Measurements from ENCODE around the gene SMIM35. TPM values are rescaled to one million over a fixed set of nuclear protein-coding genes. Genes with fewer than 3 reads are reported as not detected.

The SMIM35 gene
- total RNA-seq, 8 experiments from 2014 or later, result 0.09 to 0.52 (median 0.17) TPM; not detected in 3

DNA sequence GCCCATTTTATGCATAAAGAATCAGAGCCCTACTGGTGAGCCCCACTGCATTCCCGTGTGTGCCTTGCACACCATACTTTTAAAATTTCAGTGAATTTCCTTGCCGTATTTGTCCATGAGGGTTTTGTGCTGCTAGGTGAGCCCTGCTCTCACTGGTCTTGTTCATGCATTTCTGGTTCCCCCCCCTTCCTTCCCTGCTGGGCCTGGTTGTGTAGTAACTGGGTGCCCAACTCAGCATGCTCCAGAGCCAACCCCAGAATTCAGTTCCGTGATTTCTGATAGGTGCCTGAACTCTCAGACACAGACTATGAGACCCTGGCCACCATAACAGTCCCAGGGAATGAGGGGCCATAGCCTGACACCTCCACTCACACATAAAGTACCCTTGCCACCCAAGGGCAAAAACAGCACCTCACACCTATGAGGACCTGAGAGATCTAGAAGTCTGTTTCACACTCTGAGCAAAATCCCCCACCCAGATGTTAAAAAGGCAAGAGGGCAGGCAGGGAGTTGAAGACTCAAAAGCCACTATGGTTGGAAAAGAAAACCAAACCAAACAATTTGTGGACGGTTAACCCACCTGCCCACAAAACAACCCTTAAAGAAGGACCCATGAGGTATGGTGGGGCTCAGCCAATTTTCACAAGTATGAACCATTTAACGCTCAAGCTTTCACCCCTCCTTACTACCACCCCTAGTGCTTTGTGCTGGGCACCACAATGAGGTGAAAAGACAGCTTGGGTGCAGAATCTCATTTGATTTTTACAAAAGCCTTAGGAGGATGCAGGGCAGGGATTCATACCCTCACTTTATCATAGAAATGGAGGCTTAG lies 117.4 kb downstream of the SMIM35 start:
- Histone ChIP-seq H3K4me3 (no peak overlapping the region), H3K4me1 (replicated peaks in 1 of 2) (peaks cover 0 to 5% of the 10 kb centered on the region in 2 donors), H3K27ac (no peak overlapping the region)
- in situ Hi-C loops (cut with MboI; ENCODE audit: low pct_unique_long_range_greater_than_20kb in 2 of 9, low sequenced_read_pairs in 9 of 9, unreplicated experiment in 9 of 9), result no loop called here
- ATAC-seq (replicated peaks in 6 of 8), result no peak
- 0 to 100% (median 80%) methylated on average over 1 to 4 of the region's 5 CpGs for WGBS, 10 experiments

DNA sequence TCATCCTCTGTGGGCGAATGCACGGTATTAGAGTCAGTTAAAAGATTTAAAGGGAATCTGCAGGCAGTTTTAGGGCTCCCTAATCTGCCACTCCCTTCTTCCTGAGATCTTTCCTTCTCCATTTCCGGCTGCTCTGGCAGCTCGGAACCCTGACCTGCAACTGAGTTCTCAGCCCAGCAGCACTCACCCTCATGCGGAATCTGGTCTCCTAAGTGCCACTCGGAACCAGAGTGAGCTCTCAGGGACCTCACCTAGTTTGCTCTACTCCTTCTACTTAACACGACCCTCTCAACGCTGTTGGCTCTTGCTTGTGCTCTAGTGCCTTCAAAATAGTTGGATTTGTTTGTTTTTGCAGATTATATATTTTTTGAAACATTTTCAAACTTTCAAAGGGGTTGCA lies 119.9 kb downstream of the SMIM35 start:
- WGBS, 10 experiments, result 30 to 100% (median 65%) methylated on average over 2 to 8 of the region's 8 CpGs; no CpG with 5 or more reads in 1 of the 10 experiments
- no peak overlapping the region for H3K27ac ChIP-seq
- in situ Hi-C loops (cut with MboI; ENCODE audit: low pct_unique_long_range_greater_than_20kb in 2 of 9, low sequenced_read_pairs in 9 of 9, unreplicated experiment in 9 of 9), result no loop called here
- no peak overlapping the region for H3K4me3 ChIP-seq
- no peaks in the 10 kb centered on the region for H3K4me1 ChIP-seq (replicated peaks in 1 of 2)
- no peak for ATAC-seq (replicated peaks in 6 of 8)

DNA sequence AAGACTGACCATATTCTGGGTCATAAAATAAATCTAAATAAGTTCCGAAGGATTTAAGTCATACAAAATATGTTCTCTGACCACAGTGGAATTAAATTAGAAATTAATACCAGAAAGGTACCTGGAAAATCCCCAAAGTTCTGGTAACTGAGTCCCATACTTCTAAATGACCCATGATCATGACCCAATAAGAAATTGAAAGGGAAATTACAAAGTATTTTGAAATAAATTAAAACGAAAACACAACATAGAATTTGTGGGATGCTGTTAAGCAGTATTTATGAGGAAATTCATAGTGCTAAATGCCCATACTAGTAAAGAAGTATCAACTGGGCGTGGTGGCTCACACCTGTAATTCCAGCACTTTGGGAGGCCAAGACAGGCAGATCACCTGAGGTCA lies 123.9 kb downstream of the SMIM35 start:
- no peak overlapping the region for H3K4me3 ChIP-seq
- no peak for ATAC-seq (replicated peaks in 6 of 8)
- in situ Hi-C loops (cut with MboI; ENCODE audit: low pct_unique_long_range_greater_than_20kb in 2 of 9, low sequenced_read_pairs in 9 of 9, unreplicated experiment in 9 of 9), result no loop called here
- H3K4me1 ChIP-seq (replicated peaks in 1 of 2), result no peaks in the 10 kb centered on the region
- H3K27ac ChIP-seq, result no peak overlapping the region
- WGBS, 10 experiments, result 10 to 100% (median 75%) methylated on average over 1 to 3 of the region's 3 CpGs

DNA sequence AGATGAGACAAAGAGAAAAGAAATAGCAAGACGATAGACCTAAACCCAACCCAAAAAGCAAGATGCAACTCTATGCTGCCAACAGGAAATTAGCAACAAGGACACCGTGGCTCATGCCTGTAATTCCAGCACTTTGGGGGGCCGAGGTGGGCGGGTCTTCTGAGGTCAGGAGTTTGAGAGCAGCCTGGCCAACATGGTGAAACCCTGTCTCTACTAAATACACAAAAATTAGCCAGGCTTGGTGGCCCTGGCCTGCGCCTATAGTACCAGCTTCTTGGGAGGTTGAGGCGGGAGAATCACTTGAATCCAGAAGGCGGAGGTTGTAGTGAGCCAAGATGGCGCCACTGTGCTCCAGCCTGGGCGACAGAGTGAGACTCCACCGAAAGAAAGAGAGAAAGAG lies 124.9 kb downstream of the SMIM35 start:
- WGBS, 10 experiments, result 39 to 100% (median 75%) methylated on average over 3 to 10 of the region's 10 CpGs
- Histone ChIP-seq H3K27ac (no peak overlapping the region), H3K4me3 (no peak overlapping the region), H3K4me1 (replicated peaks in 1 of 2) (no peaks in the 10 kb centered on the region)
- in situ Hi-C loops (cut with MboI; ENCODE audit: low pct_unique_long_range_greater_than_20kb in 2 of 9, low sequenced_read_pairs in 9 of 9, unreplicated experiment in 9 of 9), result no loop called here
- ATAC-seq (replicated peaks in 6 of 8), result no peak

DNA sequence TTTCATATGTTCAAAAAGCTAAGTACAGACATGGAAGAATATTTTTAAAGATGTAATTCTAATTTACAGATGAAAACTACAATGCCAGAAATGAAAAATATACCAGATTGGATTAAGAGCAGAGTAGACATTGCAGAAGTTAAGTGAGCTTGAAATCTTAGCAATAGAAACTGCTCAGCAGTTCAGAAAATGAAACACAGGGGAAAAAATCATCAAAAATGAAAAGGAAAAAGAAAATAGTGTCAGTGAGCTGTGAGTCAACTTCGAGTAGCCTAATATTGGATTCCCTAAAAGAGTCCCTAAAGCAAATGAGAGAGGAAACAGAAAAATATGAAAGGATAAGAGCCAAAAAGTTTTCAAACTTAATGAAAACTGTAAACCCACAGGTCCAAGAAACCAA lies 126.4 kb downstream of the SMIM35 start:
- in situ Hi-C loops (cut with MboI; ENCODE audit: low pct_unique_long_range_greater_than_20kb in 2 of 9, low sequenced_read_pairs in 9 of 9, unreplicated experiment in 9 of 9), result no loop called here
- no peak for ATAC-seq (replicated peaks in 6 of 8)
- no peak overlapping the region for H3K4me3 ChIP-seq
- H3K4me1 ChIP-seq (replicated peaks in 1 of 2), result no peaks in the 10 kb centered on the region
- WGBS, 10 experiments, result 0 to 86% (median 63%) methylated on average over 1 of the region's 1 CpG; no CpG with 5 or more reads in 1 of the 10 experiments
- no peak overlapping the region for H3K27ac ChIP-seq

- ATAC-seq (replicated peaks in 6 of 8), result no peak
- Histone ChIP-seq H3K27ac (no peak overlapping the region), H3K4me3 (no peak overlapping the region), H3K4me1 (replicated peaks in 1 of 2) (no peaks in the 10 kb centered on the region)
- in situ Hi-C loops (cut with MboI; ENCODE audit: low pct_unique_long_range_greater_than_20kb in 2 of 9, low sequenced_read_pairs in 9 of 9, unreplicated experiment in 9 of 9), result loop anchor here in 1 of 9 experiments (10.0 kb wide), 1 partner anchor 535 kb away; no protein-coding TSS in a partner anchor
- WGBS, 10 experiments, result 0 to 57% (median 7%) methylated on average over 1 of the region's 1 CpG; no CpG with 5 or more reads in 4 of the 10 experiments
Observed at GRCh38 chr11:117959438-117960149, 127.2 kb downstream of the SMIM35 start.

DNA sequence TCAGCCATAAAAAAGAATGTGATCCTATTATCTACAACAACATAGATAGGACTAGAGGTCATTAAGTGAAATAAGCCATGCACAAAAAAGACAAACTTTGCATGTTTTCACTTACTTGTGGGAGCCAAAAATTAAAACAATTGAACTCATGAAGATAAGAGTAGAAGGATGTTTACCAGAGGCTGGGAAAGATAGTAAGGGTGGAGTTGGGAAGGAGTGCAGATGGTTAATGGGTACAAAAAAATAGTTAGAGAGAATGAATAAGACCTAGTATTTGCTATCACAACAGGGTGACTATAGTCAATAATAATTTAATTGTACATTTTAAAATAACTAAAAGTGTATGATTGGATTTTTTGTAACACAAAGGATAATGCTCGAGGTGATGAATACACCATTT lies 127.8 kb downstream of the SMIM35 start:
- in situ Hi-C loops (cut with MboI; ENCODE audit: low pct_unique_long_range_greater_than_20kb in 2 of 9, low sequenced_read_pairs in 9 of 9, unreplicated experiment in 9 of 9), result loop anchor here in 1 of 9 experiments (10.0 kb wide), 1 partner anchor 534 kb away; no protein-coding TSS in a partner anchor
- ATAC-seq (replicated peaks in 6 of 8), result no peak
- Histone ChIP-seq H3K4me3 (no peak overlapping the region), H3K4me1 (replicated peaks in 1 of 2) (no peaks in the 10 kb centered on the region), H3K27ac (no peak overlapping the region)
- 0 to 100% (median 60%) methylated on average over 1 of the region's 1 CpG; no CpG with 5 or more reads in 1 of the 10 experiments for WGBS, 10 experiments

Other genes with a start within 250 kb of the SMIM35 start
- 100 to 1,000 TPM in 5 of 8 experiments, under 1 TPM in 3; 0.18 to 230 (median 114) TPM for gene FXYD6, start 210.3 kb downstream of the SMIM35 start, total RNA-seq
- under 1 TPM in 7 of 8 experiments, not detected in 1; 0.11 to 0.95 (median 0.15) TPM for gene TMPRSS13, start 157.6 kb downstream of the SMIM35 start, total RNA-seq
- gene IL10RA, start 100.6 kb downstream of the SMIM35 start, total RNA-seq, result 1 to 10 TPM in 4 of 8 experiments, under 1 TPM in 3, not detected in 1; 0.33 to 3.4 (median 1.0) TPM
- gene TMPRSS4, start 9.9 kb downstream of the SMIM35 start, total RNA-seq, result 1 to 10 TPM in 3 of 8 experiments, under 1 TPM in 4, not detected in 1; 0.13 to 5.2 (median 0.88) TPM
- gene SCN4B, start 65.9 kb upstream of the SMIM35 start, total RNA-seq, result 1 to 10 TPM in 3 of 8 experiments, under 1 TPM in 5; 0.37 to 8.6 (median 0.93) TPM
- gene SCN2B, start 89.7 kb upstream of the SMIM35 start, total RNA-seq, result 1 to 10 TPM in 1 of 8 experiments, under 1 TPM in 7; 0.08 to 3.4 (median 0.22) TPM
- 1 to 10 TPM in 5 of 8 experiments, under 1 TPM in 2, not detected in 1; 0.13 to 3.1 (median 1.4) TPM for gene JAML, start 138.0 kb upstream of the SMIM35 start, total RNA-seq
- gene MPZL3, start 165.4 kb upstream of the SMIM35 start, total RNA-seq, result 1 to 10 TPM in 3 of 8 experiments, under 1 TPM in 3, not detected in 2; 0.08 to 6.2 (median 0.75) TPM
- 10 to 100 TPM in 1 of 8 experiments, 1 to 10 TPM in 2, under 1 TPM in 3, not detected in 2; 0.29 to 51.4 (median 1.0) TPM for gene MPZL2, start 177.3 kb upstream of the SMIM35 start, total RNA-seq
- gene CD3E, start 217.8 kb upstream of the SMIM35 start, total RNA-seq, result 1 to 10 TPM in 1 of 8 experiments, under 1 TPM in 3, not detected in 4; 0.17 to 1.2 (median 0.43) TPM